ENCODE measurements around the gene DLGAP3.

The DLGAP3 gene

GRCh38 chr1:34865573-34865972 is 63.9 kb downstream of the DLGAP3 start:
- no peak for DNase-seq (ENCODE audit: low read depth)

DNA sequence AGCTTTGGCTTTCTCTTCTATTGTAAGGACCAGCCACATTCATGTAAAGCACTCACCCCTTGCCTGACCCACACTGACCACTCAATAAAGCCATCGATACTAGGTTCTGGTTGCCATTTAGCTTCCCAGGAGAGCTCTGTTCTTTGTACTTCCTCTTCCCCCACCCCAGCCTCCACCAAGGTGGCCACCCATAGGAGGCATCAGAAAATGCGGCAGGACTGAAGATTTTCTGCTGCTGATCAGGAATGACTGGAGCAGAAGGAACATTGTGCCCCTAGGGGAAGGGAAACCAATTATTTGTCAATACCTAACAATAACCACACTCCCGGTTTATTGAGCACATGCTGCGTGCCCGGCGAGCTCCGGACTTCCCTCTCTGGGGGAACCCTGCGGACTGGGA is 64.7 kb downstream of the DLGAP3 start:
- DNase-seq (ENCODE audit: low read depth): no peak

DNA sequence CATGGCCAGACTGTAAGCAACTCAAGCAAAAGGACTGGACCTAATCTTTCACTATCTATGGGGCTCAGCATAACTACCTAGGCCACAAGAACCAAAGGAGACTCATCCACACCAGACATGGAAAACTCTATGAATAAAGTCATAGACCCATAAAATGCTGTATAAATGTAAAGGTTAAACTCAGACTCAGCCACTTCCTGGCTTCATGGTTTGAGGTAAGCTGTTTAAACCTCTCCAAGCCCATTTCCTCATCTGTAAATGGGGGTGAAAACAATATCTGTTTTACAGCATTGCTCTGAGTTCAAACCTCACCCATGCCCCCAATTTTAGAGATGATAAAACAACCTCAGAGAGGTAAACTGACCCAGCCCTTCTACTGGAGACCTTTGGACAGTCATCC is 65.9 kb downstream of the DLGAP3 start:
- DNase-seq (ENCODE audit: low read depth): no peak

DNA sequence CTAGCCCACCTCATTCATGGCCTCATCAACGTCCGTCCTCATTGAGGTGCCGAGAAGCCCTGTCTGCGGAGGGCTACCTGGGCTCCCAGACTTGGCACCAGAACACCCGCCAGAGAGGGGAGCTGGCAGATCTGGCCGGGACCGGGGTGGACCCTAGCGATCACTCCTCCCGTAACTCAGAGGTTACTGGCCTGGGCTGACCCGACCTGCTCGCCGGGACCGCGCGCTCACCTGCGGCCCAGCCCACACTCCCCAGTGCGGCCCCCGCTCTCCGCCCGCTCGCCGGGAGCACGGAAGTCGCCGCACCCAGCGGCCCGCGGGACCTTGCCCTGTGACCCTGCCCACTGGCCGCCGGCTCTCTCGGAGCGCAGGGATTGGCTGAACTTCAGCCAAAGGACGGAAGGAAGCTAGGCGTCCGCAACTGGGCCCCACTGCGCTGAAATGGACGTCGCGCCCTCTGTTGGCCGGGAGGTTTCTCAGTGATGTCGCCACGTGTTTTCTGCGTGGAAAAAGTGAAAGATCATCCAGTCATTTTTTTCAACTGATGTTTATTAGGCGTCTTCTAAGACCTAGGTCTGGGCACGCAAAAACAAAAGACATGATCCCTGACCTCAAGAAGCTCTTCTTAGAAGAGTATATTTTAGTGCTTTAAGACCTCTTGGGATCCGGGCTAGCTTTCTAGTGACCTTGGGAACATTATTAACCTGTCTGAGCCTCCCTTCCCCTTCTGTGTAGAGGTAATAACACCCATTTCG is 69.8 kb downstream of the DLGAP3 start, which contains the start of gene SMIM12:
Gene SMIM12, minus strand, starts transcription at position 304 of the 755 bp plus-strand sequence. CDS start 3,772 bp downstream, outside the sequence.
- DNase-seq (ENCODE audit: low read depth): peak; percentile 96

DNA sequence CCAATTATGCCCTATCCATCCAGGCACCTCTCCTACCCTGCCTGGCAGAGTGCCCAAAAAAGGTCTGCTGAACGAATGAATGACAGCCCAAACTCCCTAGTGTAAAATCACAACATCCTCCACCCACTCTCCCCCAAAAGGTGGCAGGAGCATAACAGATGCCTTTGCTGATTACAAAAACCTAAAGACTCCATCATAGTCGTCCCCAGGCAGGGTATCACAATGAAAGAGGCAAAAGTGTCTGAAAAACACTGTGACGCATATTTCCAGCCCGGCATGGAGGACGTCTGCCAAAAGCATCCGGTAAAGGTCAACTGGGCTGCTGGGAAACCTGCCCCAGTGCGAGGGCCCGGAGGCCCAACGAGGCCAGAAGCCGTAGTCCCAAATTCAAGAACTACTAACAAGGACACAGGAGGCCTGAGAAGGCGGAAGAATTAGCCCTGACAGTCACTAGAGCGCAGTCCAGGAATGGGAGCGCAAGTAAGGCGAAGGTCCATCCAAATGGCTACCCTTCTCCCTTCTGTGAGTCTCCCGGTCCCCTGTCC is 70.5 kb downstream of the DLGAP3 start:
- DNase-seq (ENCODE audit: low read depth): peak; percentile 58

GRCh38 chr1:34856697-34857096 is 72.8 kb downstream of the DLGAP3 start:
- no peak for DNase-seq (ENCODE audit: low read depth)

DNA sequence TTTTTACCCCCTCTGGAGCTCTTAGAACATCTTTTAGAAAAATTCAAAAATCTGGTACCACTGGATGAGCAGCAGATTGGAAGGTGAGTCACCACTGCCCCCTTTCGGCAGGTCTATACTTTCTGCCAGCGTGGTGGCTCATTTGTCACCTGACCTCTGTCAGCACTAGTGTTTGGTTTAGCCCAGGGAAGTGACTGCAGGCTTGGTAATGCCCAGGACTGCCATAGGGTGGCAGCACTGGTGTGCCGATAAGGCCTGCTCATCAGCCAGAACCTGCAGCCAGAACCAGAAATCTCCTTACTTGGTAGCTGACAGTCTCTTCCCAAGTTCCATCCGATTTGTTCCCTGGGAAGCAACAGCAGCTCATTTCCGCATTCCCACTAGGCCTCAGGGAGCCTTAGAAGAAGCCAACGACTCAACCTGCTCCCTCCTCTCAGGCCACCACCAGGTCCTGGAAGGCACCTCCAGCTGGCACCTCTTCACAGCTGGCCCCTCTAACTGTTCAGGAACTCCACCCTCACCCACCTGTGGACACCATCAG is 76.7 kb downstream of the DLGAP3 start:
- DNase-seq (ENCODE audit: low read depth): peak; percentile 95

- DNase-seq (ENCODE audit: low read depth): no peak
Measured at GRCh38 chr1:34851431-34852105, 77.9 kb downstream of the DLGAP3 start.

DNA sequence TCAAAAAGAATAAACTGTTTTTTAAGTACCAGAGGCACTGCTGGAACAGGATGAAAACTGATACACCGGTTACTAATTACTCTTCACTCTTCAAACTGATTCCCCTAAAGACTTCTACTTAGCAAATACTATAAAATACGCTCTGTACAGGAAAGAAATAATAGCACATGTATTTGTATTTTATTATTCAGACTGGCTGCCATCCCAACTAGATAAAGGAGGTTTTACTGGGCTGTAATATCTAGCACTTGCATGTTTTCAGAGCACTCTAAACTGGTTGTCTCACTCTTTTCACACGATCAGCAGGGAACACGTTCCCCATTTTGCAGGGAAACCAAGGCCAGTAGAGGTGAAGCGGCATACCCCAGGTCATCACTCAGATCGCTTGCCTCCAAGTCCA is 79.1 kb downstream of the DLGAP3 start:
- no peak for DNase-seq (ENCODE audit: low read depth)

GRCh38 chr1:34847094-34847493 is 82.4 kb downstream of the DLGAP3 start:
- no peak for DNase-seq (ENCODE audit: low read depth)

DNA sequence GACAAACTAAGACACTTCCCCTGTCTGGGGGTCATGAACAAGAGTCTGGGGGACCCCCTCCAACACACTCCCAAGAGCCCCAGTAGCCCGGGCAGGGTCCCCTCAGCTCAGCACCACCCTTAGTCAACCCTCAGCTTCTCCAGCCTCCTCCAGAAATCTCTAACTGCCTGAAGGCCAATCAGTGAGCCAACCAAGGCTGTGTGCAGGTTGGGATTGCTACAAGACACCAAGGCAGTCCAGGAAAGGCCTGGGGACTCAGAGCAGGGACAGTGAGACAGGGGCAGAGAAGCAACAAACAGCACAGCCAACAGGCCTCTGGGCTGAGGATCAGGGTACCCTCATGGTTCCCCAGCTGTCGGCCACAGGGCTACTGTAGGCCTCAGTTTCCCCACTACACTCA is 83.2 kb downstream of the DLGAP3 start:
- no peak for DNase-seq (ENCODE audit: low read depth)

- DNase-seq (ENCODE audit: low read depth): no peak
Measured at GRCh38 chr1:34845131-34845901, 84.1 kb downstream of the DLGAP3 start.

- peak; percentile 70 for DNase-seq (ENCODE audit: low read depth)
Measured at GRCh38 chr1:34844252-34844634, 85.2 kb downstream of the DLGAP3 start.

- no peak for DNase-seq (ENCODE audit: low read depth)
Measured at GRCh38 chr1:34843392-34844251, 85.8 kb downstream of the DLGAP3 start.

DNA sequence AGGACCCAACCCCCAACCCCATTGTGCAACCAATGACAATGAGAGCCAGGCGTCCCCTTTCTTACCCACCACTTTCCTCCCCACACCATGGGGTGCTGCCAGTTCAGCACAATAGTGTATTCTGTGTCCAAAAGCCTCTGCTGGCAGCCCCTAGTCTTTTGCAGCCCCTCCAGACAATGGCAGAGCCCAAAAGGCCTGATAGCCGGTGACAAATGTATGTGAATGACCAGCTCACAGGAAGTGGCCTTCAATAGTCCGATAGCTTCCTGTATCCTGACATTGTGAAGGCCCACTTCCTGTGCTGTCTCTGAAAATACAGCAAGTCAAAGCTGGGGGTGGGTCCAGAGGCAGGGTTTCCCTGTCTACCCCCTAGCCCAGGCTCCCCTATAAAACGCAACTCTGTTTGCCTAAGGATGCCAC is 86.5 kb downstream of the DLGAP3 start:
- DNase-seq (ENCODE audit: low read depth): peak; percentile 9

- no peak for DNase-seq (ENCODE audit: low read depth)
Measured at GRCh38 chr1:34842073-34842472, 87.4 kb downstream of the DLGAP3 start.

- no peak for DNase-seq (ENCODE audit: low read depth)
Measured at GRCh38 chr1:34840426-34840825, 89.0 kb downstream of the DLGAP3 start.

DNA sequence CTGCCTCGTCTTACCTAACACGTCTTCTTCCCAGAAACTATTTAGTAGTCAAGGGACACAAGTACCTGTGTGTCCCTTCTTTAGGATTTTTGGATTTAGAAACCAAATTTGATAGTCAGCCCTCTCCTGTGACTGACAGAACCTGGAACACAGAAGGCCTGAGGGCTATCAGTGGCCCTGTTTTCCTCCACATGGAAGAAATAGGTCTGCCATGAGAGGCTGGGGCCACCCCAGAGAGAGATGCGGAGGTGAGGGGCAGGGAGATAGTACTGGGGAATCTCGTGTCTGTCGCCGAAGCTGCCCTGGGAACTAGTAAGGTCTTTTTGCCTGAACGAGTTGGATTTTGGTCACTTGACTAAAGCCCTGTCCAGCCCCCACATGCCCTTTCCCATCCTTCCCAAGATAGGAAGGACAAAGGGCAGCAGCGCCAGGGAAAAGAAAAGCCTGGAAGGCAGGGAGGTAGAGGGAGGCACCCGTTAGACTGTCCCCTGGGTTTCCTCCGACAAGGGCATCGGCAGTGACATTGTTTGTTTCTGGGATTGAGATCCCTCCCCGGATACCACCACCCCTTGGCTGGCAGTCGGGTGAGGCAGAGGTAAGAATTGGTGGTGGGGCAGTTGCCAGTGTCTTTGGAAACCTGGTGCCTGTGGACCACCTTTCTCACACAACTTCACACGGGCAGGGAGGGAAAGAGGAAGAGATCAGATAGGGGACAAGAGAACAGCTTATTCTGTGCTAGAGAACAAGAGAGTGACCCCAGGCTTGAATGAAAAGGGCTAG is 89.7 kb downstream of the DLGAP3 start:
- no peak for DNase-seq (ENCODE audit: low read depth)

GRCh38 chr1:34833711-34834110 is 95.7 kb downstream of the DLGAP3 start:
- DNase-seq (ENCODE audit: low read depth): no peak

DNA sequence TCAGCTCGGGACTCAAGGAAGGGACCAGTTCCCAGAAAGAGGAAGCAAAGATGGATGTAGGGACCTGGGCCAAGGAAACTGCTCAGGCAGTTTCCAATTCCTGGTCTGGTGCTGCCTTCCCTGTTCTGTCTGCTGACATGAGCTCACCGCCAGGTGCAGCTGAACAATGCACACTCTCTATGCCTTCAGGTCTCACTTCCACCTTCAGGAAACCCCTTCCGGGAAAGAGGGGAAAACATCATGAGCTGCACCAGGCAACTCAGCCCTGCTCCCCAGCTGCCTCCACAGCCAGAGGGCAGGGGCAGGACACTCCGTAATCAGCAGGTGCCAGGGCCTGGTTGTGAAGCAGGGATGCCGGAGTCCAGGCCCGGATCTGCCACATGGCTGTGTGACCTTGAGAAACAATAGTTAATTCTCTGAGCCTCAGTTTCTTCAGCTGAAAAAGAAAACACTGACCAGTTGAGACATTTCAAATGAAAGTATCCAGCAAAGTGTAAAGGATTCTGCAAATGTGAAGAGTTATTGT is 97.7 kb downstream of the DLGAP3 start:
- DNase-seq (ENCODE audit: low read depth): no peak

Measured in ELR (cell line).